ENCODE results near the gene MS4A1.
"Not testable (repeated sequence)": the region's sequence is repeated elsewhere in the genome, so short reads cannot be mapped to it uniquely, and the experiment has no call there.

Gene MS4A1

DNA sequence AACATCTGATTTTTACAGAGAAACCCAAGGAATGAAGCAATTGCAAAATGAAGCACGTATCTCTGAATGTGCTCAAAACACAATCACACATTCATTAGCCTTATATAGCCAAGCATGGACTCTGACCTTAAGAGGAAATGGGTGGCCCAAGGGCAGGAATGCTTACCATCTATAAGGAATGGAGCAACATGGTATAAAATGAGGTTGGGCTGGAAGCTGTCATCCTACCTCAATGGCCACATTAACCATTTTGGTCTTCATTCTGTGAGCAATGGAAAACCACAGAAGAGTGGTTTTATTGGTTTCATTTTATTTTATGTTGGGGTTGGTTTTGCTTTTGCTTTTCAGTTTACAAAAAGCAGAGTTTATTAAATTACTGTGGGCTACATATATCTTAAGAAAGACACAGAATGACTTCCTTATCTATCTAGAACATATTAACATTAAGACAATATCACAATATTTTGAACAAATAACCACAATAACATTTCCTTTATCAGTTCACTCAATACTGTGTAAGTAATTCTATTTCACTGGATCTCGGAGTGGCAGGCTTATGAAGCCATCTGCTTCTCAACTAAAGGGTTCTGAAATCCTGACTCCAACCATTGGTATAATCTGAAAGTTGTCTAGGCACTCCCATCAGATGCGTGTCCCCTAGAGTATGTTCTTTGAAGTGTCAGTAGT lies 48.7 kb downstream of the MS4A1 start:
- DNase-seq: no peak

DNA sequence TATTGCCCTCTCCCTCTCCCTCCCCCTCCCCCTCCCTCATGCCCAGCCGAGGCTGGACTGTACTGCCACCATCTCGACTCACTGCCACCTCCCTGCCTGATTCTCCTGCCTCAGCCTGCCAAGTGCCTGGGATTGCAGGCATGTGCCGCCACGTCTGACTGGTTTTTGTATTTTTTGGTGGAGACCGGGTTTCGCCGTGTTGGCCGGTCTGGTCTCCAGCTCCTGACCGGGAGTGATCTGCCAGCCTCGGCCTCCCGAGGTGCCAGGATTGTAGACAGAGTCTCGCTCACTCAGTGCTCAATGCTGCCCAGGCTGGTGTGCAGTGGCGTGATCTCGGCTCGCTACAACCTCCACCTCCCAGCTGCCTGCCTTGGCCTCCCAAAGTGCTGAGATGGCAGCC lies 54.0 kb downstream of the MS4A1 start:
- not testable (repeated sequence) for DNase-seq

- not testable (repeated sequence) for DNase-seq
These were observed 54.6 kb downstream of the MS4A1 start for GRCh38 chr11:60510209-60510608.

- DNase-seq: no peak
These were observed 55.7 kb downstream of the MS4A1 start for GRCh38 chr11:60511393-60511792.

DNA sequence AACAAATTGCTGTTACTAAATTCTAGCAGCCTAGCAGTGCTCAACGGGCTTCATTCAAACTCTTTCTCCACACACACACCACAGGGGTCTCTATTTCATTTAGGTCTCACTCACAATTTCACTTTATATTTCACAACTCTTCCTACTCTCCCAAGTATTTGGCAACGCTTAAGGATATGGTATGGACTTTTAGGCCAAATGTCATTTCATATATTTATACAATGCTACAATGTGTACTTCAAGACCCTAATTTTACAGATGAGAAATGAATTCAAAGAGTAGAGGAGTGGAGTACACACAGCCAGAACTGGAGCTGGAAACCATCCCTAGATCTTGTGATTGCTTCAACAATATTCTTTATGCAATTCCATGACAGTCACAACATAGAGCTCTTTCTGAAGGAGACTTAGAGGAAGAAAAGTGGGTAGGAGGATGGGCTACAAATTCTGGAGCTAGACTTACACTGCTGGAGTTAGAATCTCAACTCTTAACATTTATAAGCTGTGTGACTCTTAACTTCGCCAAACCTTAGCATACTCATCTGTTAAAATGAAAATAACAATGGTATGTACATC lies 57.1 kb downstream of the MS4A1 start:
- no peak for DNase-seq

DNA sequence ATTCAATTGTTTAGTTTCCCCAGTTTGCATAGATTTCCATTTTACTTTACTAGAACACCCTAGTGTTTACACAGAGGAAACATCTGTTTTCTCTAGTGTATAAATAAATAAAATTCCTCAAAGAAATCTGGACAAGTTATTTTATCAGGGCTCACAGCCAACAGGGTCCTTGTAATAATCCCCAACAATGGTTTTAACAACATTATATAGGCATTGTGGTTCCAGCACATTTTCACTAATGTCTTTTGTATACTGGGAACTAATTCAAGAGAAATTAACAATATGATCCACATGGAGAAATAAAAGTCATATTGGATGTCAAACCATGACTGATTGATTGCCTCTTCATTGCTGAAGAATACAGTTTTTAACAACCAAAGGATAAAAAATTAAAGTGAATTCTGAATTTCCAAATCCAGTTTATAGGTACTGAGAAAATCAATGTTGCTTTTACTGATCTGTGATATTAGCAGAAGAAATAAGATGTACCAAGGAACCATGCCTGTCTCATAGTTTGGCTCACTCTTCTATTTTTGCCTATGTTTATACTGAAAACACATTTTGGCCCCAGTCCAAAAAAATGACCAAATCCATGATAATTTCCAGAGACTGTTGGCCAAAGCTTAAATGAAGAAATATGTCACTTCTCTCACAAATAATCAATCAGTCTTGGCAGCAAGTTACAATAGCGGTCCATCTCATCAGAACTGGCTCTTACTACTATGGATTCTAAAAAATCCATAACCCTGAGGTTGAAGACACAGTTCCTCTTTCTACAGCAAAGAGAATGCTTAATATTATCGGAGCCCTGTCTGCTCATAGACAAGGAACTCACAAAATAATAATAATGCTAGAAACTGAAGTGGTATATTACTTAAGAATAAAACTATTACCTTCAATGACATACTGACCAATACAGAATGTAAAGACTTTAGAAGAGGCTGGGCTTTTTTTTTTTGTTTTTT lies 58.1 kb downstream of the MS4A1 start:
- DNase-seq: no peak

- DNase-seq: no peak
These were observed 59.7 kb downstream of the MS4A1 start, which contains the start of gene MS4A13 for GRCh38 chr11:60515144-60515855. TSS of gene MS4A13 (plus strand) at chr11:60515392. CDS start at chr11:60518084, 2,692 bp downstream.

Data from NCI-H146 (cell line).